HepG2 (cell line): ENCODE data around the gene BIK. TPM values are rescaled to one million over a fixed set of nuclear protein-coding genes. Genes with fewer than 3 reads are reported as not detected.

Experiments
- ATAC-seq: fragments of 200-7000 bp; cut with Tn5 transposase; 3 replicates; pipeline ENCODE4 v1.9.1; 2020; ENCODE audit warnings: mild to moderate bottlenecking, moderate library complexity
- BruUV-seq: library from RNA; stranded (reverse); fragments of 400-500 nt; replicated peaks from 2 replicates; lab custom pipeline; 2021; lab: Mats Ljungman, UMichigan
- CTCF ChIA-PET: fragments of 300-600 bp; formaldehyde crosslinking; extraction: SDS; loops from one replicate; lab custom pipeline; 2021; ENCODE audit warnings: low total read pairs, inconsistent platforms, low intra/inter-chr PET ratio; lab: Yijun Ruan, JAX
- POLR2A ChIA-PET: fragments of 350-600 bp; sonication (Branson Sonifier 250); formaldehyde crosslinking; loops from one replicate; lab custom pipeline; 2020; ENCODE audit warnings: antibody characterized with exemption, inconsistent platforms; lab: Yijun Ruan, JAX
- DNase-seq: peaks from one replicate; pipeline ENCODE4 v3.0.0-alpha.2; 2015; ENCODE audit warnings: low spot score
- FAIRE-seq: peaks from 3 replicates; lab custom pipeline; 2011; peaks lifted over from hg19 to GRCh38; lab: Jason Lieb, UNC
- H2AFZ ChIP-seq: one replicate; pipeline ENCODE4 v1.6.1; 2011; ENCODE audit warnings: low read length, inconsistent platforms
- H3K27ac ChIP-seq: fragments of 300-600 bp; 3 replicates; pipeline ENCODE4 v1.8.0; 2011; ENCODE audit warnings: mixed run types, mild to moderate bottlenecking, mixed read lengths, low read length, inconsistent platforms; ENCODE audit not compliant: insufficient read depth; ENCODE audit errors: extremely low read length
- H3K27me3 ChIP-seq, 2 experiments: fragments of 200-600 bp in 1 of 2; 2 replicates in 1 of 2; 3 replicates in 1 of 2; pipeline versions ENCODE4 v1.6.0 to v1.8.0; 2011; ENCODE audit warnings: low read length in 2 of 2, mild to moderate bottlenecking in 2 of 2, moderate library complexity in 2 of 2, inconsistent platforms in 1 of 2; ENCODE audit not compliant: insufficient read depth in 2 of 2, control insufficient read depth in 1 of 2
- H3K36me3 ChIP-seq, 2 experiments: fragments of 200-600 bp in 1 of 2; replicated peaks in 1 of 2; 2 replicates in 1 of 2; 3 replicates in 1 of 2; pipeline versions ENCODE4 v1.5.1 to v1.8.0; 2011; ENCODE audit warnings: low read length in 2 of 2, inconsistent platforms in 1 of 2; ENCODE audit not compliant: insufficient read depth in 2 of 2, control insufficient read depth in 1 of 2
- H3K4me1 ChIP-seq: 2 replicates; pipeline ENCODE4 v1.5.1; 2012; ENCODE audit warnings: low read length, inconsistent platforms; ENCODE audit not compliant: insufficient read depth
- H3K4me2 ChIP-seq: 2 replicates; pipeline ENCODE4 v1.6.0; 2011; ENCODE audit warnings: low read depth, low read length, inconsistent platforms
- H3K4me3 ChIP-seq, 3 experiments: fragments of 200-600 bp in 1 of 3; sonication (generic), shearing (Covaris generic) in 1 of 3; replicated peaks in 1 of 3; 2 replicates each; pipeline ENCODE4 v1.5.1; 2011 to 2016; ENCODE audit warnings: low read length in 3 of 3, inconsistent platforms in 2 of 3, low read depth in 2 of 3, mild to moderate bottlenecking in 2 of 3, control low read depth in 1 of 3, mixed read lengths in 1 of 3; ENCODE audit not compliant: insufficient read depth in 1 of 3
- H3K79me2 ChIP-seq: one replicate; pipeline ENCODE4 v1.6.1; 2011; ENCODE audit warnings: low read length, inconsistent platforms; ENCODE audit not compliant: insufficient read depth
- H3K9ac ChIP-seq: 2 replicates; pipeline ENCODE4 v1.6.0; 2011; ENCODE audit warnings: mild to moderate bottlenecking, low read depth, low read length, inconsistent platforms; ENCODE audit not compliant: insufficient read depth
- H3K9me3 ChIP-seq: 2 replicates; pipeline ENCODE4 v1.5.1; 2012; ENCODE audit warnings: mild to moderate bottlenecking, low read length
- H4K20me1 ChIP-seq: 2 replicates; pipeline ENCODE4 v1.6.0; 2011; ENCODE audit warnings: inconsistent platforms, mild to moderate bottlenecking, low read length, moderate library complexity; ENCODE audit not compliant: insufficient read depth
- CCDC6 ChIP-seq: sonication (generic); formaldehyde crosslinking; IDR thresholded peaks from 2 replicates; pipeline ENCODE4 v1.8.1; 2022; ENCODE audit warnings: mild to moderate bottlenecking, missing genetic modification reagents, moderate library complexity
- EED ChIP-seq: sonication (generic); formaldehyde crosslinking; IDR thresholded peaks from 2 replicates; pipeline ENCODE4 v1.5.0; 2020; ENCODE audit warnings: mild to moderate bottlenecking, missing genetic modification reagents
- FOXC1 ChIP-seq: sonication (generic); formaldehyde crosslinking; IDR thresholded peaks from 2 replicates; pipeline ENCODE4 v1.8.0; 2022; ENCODE audit warnings: mild to moderate bottlenecking, missing genetic modification reagents, borderline replicate concordance
- HDAC1 ChIP-seq: sonication (generic); formaldehyde crosslinking; IDR thresholded peaks from 2 replicates; pipeline ENCODE4 v1.5.1; 2020; ENCODE audit warnings: mild to moderate bottlenecking, missing genetic modification reagents
- MEIS2 ChIP-seq: sonication (generic); formaldehyde crosslinking; IDR thresholded peaks from 2 replicates; pipeline ENCODE4 v1.9.0; 2021; ENCODE audit warnings: mild to moderate bottlenecking, missing genetic modification reagents
- NR2C2 ChIP-seq: sonication (generic); formaldehyde crosslinking; IDR thresholded peaks from 2 replicates; pipeline ENCODE4 v1.4.0; 2020; ENCODE audit warnings: missing genetic modification reagents, mild to moderate bottlenecking, moderate library complexity, borderline replicate concordance
- RFX1 ChIP-seq: fragments of 450-650 bp; IDR thresholded peaks from 2 replicates; pipeline ENCODE4 v1.6.1; 2017
- SAP130 ChIP-seq: IDR thresholded peaks from 2 replicates; pipeline ENCODE4 v1.6.1; 2016; ENCODE audit warnings: low read depth
- ZFP36L1 ChIP-seq: sonication (generic); formaldehyde crosslinking; IDR thresholded peaks from 2 replicates; pipeline ENCODE4 v1.8.0; 2022; ENCODE audit warnings: mild to moderate bottlenecking, missing genetic modification reagents, moderate library complexity
- ZNF33B ChIP-seq: sonication (generic); formaldehyde crosslinking; IDR thresholded peaks from 2 replicates; pipeline ENCODE4 v1.5.1; 2020; ENCODE audit warnings: mild to moderate bottlenecking, missing genetic modification reagents
- WGBS: methylation state at CpG from one replicate; pipeline ENCODE4 v1.1.6; 2017; ENCODE audit warnings: low lambda C conversion rate; 5-methylcytosine and 5-hydroxymethylcytosine counted together
- in situ Hi-C: cut with HindIII; loops from 2 replicates; pipeline ENCODE4 v1.10.0; 2017; ENCODE audit warnings: low pct_unique_long_range_greater_than_20kb; ENCODE audit not compliant: extremely low pct_ligation_motif_present
- intact Hi-C: fragments of 100-400 bp; cut with micrococcal nuclease; formaldehyde crosslinking; loops from one replicate; pipeline ENCODE4 v1.10.0; 2022; ENCODE audit not compliant: unreplicated experiment
- polyA plus RNA-seq, 8 experiments: library from polyadenylated mRNA; depleted of rRNA in 3 of 8; stranded (reverse) in 7 of 8; unstranded in 1 of 8; fragments of >200 nt; fragmentation: Illumina TruSeq in 4 of 8; extraction: Trizol in 4 of 8; gene quantifications; 2 replicates each; pipeline versions ENCODE4 v1.2.1 to v1.2.3, GENCODE V29; 2011 to 2016; ENCODE audit warnings: low read depth in 4 of 8, missing spikeins in 1 of 8, mixed read lengths in 1 of 8; ENCODE audit not compliant: insufficient read depth in 1 of 8
- total RNA-seq, 5 experiments: library from RNA; depleted of rRNA; stranded (reverse); fragments of >200 nt; fragmentation: Illumina TruSeq; extraction: Trizol; gene quantifications; 2 replicates each; pipeline ENCODE4 v1.2.3, GENCODE V29; 2016; ENCODE audit warnings: low read depth in 1 of 5
- TF ChIP-seq, protein P1 (sequence below): sonication (generic); formaldehyde crosslinking; IDR thresholded peaks from 2 replicates; pipeline ENCODE4 v1.4.0; 2020; ENCODE audit warnings: missing genetic modification reagents
- TF ChIP-seq, protein P2 (sequence below): IDR thresholded peaks from 2 replicates; pipeline ENCODE4 v1.6.1; 2018; ENCODE audit warnings: missing genetic modification reagents
- TF ChIP-seq, protein P3 (sequence below): sonication (generic); formaldehyde crosslinking; IDR thresholded peaks from 2 replicates; pipeline ENCODE4 v1.5.0; 2020; ENCODE audit warnings: mild to moderate bottlenecking, missing genetic modification reagents, moderate library complexity
- TF ChIP-seq, protein P4 (sequence below): sonication (generic); formaldehyde crosslinking; IDR thresholded peaks from 2 replicates; pipeline ENCODE4 v1.5.0; 2020; ENCODE audit warnings: mild to moderate bottlenecking, missing genetic modification reagents

BIK gene
- total and polyA plus RNA-seq, 2 of the 13 experiments (the other 11 are each of a cell fraction or from before 2014, with no cell fraction given), result 0.54 to 0.80 TPM

GRCh38 chr22:43088984-43089717 is 21.4 kb upstream of the BIK start, which contains the start of gene TTLL1 (continued):
- TF ChIP-seq, protein P1, sequence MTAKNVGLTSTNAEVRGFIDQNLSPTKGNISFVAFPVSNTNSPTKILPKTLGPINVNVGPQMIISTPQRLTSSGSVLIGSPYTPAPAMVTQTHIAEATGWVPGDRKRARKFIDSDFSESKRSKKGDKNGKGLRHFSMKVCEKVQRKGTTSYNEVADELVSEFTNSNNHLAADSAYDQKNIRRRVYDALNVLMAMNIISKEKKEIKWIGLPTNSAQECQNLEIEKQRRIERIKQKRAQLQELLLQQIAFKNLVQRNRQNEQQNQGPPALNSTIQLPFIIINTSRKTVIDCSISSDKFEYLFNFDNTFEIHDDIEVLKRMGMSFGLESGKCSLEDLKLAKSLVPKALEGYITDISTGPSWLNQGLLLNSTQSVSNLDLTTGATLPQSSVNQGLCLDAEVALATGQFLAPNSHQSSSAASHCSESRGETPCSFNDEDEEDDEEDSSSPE (CRISPR knock-in tag), result peak; percentile 75
- TF ChIP-seq MEIS2 (CRISPR knock-in tag), result peak; percentile 53; the same call in 1 of the 2 replicates
- peak; percentile 61; the same call in 1 of the 2 replicates for TF ChIP-seq ZNF33B (CRISPR knock-in tag)
- TF ChIP-seq CCDC6 (CRISPR knock-in tag), result 0 out of 2 replicates have a peak, but pooled peaks have one; percentile 28
- peak; percentile 100 for TF ChIP-seq NR2C2 (CRISPR knock-in tag)
- peak; percentile 95 for TF ChIP-seq RFX1
- TF ChIP-seq FOXC1 (CRISPR knock-in tag), result peak; percentile 65; the same call in 1 of the 2 replicates
- TF ChIP-seq ZFP36L1 (CRISPR knock-in tag), result no peak
- TF ChIP-seq, all 625 proteins: peak for 202

GRCh38 chr22:43090130-43090789 is 20.3 kb upstream of the BIK start:
- POLR2A ChIA-PET, result interaction anchor here (0.6 to 1.7 kb wide), 8 partner anchors 9 to 475 kb away, joined by 3 to 8 read pairs (median 4); partner anchors contain the start of genes PACSIN2 and POLDIP3
- Histone ChIP-seq H3K36me3 (no peaks in the 10 kb centered on the region), H3K4me2 (peak overlapping the region; percentile 88), H3K27me3 (no peaks in the 10 kb centered on the region), H4K20me1 (no peaks in the 10 kb centered on the region), H3K9ac (no peak overlapping the region), H3K9me3 (no peaks in the 10 kb centered on the region), H2AFZ (no peak overlapping the region), H3K4me1 (peaks cover 37% of the 10 kb centered on the region), H3K27ac (no peak overlapping the region), H3K4me3 (peak overlapping the region in 1 of 3 experiments; percentile 86; a peak in 1 of 6 replicates), H3K79me2 (no peaks in the 10 kb centered on the region)
- intact Hi-C loops (loop anchor here (5.0 kb wide), 2 partner anchors 37 to 468 kb away; no protein-coding TSS in a partner anchor), in situ Hi-C loops (no loop called here)
- DNase-seq, result peak; percentile 88
- 18% methylated on average over 6 of the region's 6 CpGs for WGBS
- peak; percentile 45 for ATAC-seq
- no TSS peak for BruUV-seq
- CTCF ChIA-PET, result interaction anchor here (1.5 to 1.8 kb wide), 2 partner anchors 223 to 310 kb away, joined by 3 to 4 read pairs; no protein-coding TSS in a partner anchor
- peak; percentile 95 for FAIRE-seq
- TF ChIP-seq EED (CRISPR knock-in tag) (no peak), SAP130 (peak; percentile 73), HDAC1 (CRISPR knock-in tag) (no peak)
- TF ChIP-seq, protein P2, sequence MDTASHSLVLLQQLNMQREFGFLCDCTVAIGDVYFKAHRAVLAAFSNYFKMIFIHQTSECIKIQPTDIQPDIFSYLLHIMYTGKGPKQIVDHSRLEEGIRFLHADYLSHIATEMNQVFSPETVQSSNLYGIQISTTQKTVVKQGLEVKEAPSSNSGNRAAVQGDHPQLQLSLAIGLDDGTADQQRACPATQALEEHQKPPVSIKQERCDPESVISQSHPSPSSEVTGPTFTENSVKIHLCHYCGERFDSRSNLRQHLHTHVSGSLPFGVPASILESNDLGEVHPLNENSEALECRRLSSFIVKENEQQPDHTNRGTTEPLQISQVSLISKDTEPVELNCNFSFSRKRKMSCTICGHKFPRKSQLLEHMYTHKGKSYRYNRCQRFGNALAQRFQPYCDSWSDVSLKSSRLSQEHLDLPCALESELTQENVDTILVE (CRISPR knock-in tag), result 0 out of 2 replicates have a peak, but pooled peaks have one; percentile 32
- TF ChIP-seq, protein P3, sequence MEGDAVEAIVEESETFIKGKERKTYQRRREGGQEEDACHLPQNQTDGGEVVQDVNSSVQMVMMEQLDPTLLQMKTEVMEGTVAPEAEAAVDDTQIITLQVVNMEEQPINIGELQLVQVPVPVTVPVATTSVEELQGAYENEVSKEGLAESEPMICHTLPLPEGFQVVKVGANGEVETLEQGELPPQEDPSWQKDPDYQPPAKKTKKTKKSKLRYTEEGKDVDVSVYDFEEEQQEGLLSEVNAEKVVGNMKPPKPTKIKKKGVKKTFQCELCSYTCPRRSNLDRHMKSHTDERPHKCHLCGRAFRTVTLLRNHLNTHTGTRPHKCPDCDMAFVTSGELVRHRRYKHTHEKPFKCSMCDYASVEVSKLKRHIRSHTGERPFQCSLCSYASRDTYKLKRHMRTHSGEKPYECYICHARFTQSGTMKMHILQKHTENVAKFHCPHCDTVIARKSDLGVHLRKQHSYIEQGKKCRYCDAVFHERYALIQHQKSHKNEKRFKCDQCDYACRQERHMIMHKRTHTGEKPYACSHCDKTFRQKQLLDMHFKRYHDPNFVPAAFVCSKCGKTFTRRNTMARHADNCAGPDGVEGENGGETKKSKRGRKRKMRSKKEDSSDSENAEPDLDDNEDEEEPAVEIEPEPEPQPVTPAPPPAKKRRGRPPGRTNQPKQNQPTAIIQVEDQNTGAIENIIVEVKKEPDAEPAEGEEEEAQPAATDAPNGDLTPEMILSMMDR, result peak; percentile 89
- TF ChIP-seq, protein P4, sequence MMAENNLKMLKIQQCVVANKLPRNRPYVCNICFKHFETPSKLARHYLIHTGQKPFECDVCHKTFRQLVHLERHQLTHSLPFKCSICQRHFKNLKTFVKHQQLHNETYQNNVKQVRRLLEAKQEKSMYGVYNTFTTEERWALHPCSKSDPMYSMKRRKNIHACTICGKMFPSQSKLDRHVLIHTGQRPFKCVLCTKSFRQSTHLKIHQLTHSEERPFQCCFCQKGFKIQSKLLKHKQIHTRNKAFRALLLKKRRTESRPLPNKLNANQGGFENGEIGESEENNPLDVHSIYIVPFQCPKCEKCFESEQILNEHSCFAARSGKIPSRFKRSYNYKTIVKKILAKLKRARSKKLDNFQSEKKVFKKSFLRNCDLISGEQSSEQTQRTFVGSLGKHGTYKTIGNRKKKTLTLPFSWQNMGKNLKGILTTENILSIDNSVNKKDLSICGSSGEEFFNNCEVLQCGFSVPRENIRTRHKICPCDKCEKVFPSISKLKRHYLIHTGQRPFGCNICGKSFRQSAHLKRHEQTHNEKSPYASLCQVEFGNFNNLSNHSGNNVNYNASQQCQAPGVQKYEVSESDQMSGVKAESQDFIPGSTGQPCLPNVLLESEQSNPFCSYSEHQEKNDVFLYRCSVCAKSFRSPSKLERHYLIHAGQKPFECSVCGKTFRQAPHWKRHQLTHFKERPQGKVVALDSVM (CRISPR knock-in tag), result peak; percentile 63
